GM18909 (cell line): Measurements from ENCODE around the gene DNAJC5.
"Not testable (repeated sequence)": the region's sequence is repeated elsewhere in the genome, so short reads cannot be mapped to it uniquely, and the experiment has no call there.

Experiments
- ATAC-seq: cut with Tn5 transposase; IDR thresholded peaks from one replicate; pipeline ENCODE4 v1.9.1; 2021; ENCODE audit warnings: mild to moderate bottlenecking; ENCODE audit not compliant: unreplicated experiment, poor library complexity

DNAJC5 gene

DNA sequence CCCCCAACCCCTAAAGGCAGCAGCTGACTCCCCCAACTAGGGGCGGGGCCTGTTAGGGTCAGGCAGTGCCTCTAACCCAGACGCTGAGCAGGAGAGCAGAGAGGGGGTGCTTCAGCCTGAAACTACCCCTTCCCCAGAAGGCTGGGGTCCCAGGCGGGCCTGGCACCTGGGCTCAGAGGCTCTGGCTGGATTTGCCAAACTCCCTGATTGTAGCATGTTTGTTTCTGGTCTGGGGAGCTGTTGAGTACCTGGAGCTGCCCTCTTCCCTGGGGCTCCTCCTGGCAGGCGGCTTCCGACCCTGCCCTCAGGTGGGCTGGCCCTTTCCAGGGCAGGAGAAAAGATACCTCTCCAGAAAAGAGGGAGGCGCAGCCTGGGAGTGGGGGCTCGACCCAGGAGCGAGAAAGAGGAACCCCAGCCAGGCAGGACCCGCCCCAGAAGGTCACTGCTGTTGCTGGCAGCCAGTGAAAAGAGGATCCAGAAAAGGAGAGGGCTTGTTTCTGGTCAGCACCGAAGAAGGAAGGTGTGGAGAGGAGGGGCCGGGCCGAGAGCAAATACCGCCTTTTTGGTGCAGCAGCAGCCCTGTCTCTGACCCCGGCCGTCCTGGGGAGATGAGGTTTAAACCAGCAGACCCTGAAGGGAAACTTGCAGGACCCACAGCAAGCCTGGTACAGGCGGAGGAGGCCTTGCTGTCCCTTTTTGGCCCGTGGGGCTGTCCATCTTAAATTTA is 34.4 kb upstream of the DNAJC5 start:
- ATAC-seq = no peak

DNA sequence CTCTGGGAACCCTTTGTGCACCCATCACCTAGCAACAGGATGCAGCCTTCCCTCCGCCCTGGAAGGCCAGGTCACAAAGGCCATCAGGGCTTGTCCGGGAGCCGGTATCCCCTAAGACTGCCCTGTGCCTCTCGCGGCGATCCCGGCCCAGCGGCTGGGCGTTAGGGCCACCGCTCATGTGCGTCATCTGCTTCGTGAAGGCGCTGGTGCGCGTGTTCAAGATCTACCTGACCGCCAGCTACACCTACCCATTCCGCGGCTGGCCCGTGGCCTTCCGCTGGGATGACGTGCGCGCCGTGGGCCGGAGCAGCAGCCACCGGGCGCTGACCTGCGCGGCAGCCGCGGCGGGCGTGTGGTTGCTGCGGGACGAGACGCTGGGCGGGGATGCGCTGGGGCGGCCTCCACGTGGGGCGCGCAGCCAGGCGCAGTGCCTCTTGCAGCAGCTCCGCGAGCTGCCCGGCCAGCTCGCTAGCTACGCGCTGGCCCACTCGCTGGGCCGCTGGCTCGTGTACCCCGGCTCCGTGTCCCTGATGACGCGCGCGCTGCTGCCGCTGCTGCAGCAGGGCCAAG is 33.5 kb upstream of the DNAJC5 start, which contains the start of gene ABHD16B:
Gene ABHD16B, plus strand, starts transcription at position 134 of the 570 bp plus-strand sequence. Its CDS starts 43 bp downstream, at position 177.
- ATAC-seq = no peak

DNA sequence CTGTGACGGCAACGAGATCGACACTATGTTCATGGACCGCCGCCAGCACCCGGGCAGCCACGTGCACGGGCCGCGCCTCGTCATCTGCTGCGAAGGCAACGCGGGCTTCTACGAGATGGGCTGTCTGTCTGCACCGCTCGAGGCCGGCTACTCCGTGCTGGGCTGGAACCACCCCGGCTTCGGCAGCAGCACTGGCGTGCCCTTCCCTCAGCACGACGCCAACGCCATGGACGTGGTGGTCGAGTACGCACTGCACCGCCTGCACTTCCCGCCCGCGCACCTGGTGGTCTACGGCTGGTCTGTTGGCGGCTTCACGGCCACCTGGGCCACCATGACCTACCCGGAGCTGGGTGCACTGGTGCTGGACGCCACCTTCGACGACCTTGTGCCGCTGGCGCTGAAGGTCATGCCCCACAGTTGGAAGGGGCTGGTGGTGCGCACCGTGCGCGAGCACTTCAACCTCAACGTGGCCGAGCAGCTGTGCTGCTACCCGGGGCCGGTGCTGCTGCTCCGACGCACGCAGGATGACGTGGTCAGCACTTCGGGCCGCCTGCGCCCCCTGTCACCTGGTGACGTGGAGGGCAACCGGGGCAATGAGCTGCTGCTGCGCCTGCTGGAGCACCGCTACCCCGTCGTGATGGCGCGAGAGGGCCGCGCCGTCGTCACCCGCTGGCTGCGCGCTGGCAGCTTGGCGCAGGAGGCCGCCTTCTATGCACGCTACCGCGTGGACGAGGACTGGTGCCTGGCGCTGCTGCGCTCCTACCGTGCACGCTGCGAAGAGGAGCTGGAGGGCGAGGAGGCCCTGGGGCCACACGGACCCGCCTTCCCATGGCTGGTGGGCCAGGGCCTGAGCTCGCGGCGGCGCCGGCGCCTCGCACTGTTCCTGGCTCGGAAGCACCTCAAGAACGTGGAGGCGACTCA is 32.7 kb upstream of the DNAJC5 start:
- no peak for ATAC-seq

DNA sequence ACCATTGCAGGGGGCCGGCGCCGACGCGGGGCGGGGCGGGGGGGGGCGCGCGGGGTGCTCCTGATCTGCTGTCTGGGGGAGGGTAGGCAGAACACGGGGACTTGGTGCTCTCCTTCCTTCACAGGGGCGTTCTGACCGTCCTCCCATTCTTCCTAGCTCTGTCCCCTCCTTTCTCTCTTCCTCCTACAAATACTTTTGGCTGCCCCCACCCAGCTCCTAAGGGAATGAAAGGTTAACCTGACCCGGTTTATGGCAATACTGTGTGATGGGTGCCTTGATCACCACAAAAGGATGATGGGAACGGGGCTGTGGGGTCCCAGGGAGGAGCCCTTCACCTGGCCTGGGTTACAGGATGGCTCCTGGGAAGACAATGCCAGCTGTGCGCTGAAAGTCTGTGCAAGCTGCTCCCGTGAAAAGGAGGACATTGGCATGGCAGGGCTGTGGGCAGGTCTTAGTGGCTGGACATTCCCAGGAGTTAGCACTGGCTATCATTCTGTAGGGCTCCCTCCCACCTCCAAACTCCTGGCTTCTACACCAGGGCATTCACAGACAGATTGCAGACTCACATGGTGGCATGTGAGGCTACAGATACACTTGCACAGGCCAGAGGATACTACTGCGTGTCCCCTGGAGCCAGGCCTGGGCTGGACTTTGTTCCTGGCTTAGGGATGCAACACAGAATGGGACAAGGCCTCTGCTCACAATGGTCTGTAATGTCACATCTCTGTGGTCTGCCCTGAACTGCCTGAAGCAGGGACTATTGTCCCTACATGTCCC is 31.7 kb upstream of the DNAJC5 start:
- no peak for ATAC-seq

DNA sequence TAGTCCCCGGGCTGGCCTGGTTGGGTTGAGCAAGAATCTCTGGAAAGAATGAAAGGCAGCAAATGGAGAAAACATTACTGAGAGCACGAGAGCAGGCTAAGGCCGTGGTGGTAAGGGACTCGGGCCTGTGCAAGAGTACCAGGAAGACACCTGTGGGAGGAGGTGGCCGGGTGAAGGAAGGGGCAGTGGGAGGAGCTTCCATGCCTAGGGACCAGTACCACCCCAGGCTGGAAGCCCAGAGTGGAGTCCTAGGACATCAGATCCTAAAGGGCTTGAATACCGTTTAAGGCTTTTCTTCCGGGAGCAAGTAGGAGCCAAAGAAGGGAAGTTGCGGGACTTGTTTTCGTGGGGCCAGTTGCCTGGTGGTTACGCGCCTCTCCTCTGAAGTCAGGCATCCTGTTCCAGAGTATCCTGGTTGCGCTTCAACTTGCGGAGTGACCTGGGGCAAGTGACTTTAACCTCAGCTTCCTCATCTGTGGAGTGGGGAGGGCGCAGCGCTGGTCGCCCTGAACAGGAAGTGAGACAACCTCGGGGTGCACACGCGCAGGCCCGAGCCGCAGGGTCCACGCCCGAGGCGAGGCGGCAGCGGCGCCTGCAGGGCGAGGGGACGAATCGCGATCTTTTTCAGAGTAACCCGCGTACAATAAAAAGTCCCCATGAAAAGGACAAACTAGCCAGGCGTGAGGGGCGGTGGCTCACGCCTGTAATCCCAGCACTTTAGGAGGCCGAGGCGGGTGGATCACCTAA is 31.0 kb upstream of the DNAJC5 start:
- peak; percentile 63 for ATAC-seq

DNA sequence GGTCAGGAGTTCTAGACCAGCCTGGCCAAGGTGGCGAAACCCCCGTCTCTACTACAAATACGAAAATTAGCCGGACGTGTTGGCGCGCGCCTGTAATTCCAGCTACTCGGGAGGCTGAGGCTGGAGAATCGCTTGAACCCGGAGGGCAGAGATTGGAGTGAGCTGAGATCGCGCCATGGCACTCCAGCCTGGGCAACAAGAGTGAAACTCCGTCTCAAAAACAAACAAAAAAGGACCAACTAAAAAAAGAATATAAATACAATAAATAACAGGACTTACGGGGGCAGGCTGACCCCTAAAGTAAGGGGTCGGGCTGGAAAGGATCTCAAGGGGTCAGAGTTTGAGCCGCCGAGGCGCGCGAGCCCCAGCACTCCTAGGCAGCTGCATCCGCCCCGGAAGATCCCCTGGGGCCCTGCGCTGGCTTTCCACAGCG is 30.4 kb upstream of the DNAJC5 start:
- peak; percentile 2 for ATAC-seq

DNA sequence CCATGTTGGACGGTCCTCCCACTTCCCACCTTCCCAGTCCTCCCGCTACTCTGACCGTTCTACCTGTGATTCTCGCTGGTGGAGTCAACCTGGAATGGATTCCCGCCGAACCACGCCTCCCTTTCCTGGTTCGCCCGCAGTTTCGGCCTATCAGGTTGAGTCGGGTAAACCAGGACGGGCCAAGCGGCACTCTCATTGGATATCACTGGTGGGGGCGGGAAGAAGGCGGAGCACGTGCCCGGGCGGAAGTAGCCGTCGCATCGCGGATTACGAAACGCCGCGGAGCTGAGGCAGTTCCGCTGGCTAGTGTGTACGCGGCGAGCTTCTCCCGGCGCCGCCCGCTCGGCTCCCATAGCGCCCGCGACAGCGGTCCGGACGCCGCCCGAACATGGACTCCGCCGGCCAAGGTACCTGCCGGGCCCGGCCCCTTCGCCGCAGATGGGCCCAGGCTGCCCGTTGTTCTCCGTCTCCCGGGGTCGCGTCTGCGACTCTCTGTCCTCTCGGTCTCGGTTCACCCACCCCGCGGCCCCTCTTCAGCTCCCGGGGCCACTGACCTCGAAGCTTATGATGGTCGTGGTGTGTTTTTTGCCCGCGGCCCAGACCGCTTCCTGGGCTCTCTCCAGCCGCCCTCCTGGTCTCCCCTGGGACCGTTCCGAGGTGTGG is 29.8 kb upstream of the DNAJC5 start, which contains the start of gene TPD52L2:
Gene TPD52L2, plus strand, starts transcription at position 293 of the 663 bp plus-strand sequence. Its CDS starts 96 bp downstream, at position 389.
- ATAC-seq = peak; percentile 74

DNA sequence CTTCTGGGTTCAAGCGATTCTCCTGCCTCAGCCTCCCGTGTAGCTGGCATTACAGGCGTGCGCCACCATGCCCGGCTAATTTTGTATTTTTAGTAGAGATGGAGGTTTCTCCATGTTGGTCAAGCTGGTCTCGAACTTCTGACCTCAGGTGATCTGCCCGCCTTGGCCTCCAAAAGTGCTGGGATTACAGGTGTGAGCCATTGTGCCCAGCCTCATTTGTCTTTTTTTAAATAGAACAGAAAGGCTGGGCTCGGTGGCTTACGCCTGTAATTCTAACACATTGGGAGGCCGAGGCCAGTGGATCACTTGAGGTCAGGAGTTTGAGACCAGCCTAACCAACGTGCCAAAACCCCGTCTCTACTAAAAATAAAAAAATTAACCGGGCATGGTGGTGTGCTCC is 27.9 kb upstream of the DNAJC5 start:
- ATAC-seq = not testable (repeated sequence)

DNA sequence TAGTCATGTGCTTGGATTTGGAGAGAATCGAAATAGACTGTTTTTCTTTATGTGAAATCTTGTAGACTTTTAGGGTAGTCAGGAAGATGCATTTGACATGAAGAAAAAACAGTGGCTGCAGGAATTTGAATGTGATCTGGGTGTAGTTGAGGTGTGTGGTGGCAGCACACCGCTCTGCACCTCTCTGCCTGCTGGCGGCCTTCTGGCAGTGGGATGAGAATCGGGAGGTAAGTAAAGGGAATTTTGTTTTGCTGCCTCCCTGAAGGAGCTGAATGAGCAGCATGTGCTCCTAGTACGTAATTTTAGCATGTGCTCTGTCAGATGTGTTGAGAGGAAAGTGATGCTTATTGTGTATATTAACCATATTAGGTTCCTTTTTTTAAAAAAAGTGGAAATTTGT is 26.7 kb upstream of the DNAJC5 start:
- ATAC-seq = no peak

DNA sequence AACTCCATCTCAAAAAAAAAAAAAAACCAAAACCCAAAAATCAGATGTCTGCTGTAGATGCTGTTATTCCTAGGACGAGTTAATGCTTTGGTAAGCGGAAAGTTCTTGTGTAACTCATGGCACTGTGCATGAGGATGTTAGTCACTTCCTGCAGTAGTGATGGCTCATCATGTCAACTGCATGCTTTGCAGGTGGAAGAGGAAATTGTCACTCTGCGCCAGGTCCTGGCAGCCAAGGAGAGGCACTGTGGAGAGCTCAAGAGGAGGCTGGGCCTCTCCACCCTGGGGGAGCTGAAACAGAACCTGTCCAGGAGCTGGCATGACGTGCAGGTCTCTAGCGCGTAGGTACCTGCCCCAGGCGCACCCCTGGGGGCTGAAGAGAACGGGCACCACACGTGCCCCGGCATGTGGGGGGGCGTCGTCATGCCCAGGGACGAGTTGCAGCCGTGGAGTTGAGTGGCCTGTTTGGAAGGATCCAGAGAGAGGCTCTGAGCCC is 21.4 kb upstream of the DNAJC5 start:
- no peak for ATAC-seq

DNA sequence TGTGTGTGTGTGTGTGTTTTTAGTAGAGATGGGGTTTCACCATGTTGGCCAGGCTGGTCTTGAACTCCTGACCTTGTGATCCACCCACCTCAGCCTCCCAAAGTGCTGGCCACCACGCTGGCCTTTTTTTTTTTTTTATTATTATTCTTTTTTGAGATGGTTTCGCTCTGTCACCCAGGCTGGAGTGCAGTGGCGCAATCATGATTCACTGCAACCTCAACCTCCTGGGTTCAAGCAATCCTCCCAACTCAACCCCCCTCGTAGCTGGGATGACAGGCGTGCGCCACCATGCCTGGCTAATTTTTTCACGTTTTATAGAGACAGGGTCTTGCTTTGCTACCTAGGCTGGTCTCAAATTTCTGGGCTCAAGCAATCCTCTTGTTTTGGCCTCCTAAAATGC is 20.7 kb upstream of the DNAJC5 start:
- ATAC-seq = not testable (repeated sequence)

DNA sequence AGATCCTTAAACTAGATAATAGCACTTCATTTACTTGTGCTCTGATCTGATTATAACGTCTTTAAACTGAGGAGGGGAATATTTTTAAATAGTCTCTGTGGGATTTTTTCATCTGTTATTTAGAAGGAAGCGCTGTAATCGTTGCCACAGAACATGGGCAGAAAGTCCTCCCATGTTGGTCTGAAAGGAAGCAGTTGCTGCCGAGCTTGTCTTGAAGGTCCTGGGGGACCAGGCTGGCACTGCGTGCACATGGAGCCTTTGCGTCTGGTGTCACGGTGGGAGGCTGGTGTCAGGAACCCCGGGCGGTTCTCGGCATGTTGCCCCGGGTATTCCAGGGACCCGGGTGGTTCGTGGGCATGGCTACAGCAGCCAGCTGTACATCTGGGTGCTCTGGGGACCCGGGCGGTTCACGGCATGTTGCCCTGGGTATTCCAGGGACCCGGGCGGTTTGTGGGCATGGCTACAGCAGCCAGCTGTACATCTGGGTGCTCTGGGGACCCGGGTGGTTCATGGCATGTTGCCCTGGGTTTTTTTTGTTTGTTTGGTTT is 18.4 kb upstream of the DNAJC5 start:
- no peak for ATAC-seq

DNA sequence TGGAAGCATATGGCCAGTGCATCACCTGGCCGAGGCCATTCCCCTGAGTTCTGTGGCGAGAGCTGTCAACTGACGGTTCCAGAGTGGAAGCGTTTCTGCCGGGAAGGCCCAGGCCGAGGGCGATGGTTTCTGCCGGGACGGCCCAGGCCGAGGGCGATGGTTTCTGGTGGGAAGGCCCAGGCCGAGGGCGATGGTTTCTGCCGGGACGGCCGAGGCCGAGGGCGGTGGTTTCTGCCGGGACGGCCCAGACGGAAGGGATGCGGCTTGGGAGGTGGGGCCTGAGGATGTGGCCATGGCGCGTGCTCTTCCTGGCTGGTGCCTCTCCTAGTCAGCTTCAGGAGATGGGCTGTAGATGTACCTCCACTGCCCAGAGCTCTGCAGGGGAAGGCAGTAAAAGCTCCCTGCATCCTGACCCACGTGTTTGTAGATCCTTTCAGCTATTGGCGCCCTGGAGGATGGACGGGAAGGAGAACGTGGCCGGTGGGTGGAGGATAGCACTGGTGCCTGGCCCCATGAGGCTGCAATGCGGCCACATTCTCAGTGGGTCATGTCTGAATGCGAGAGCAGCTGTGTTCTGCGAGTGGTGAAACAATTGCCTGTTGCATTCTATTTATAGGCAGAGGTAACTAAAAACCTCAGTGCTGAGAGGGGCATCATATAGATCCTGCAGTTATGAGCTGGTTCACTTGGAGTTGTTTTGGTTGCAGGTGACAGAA is 17.0 kb upstream of the DNAJC5 start:
- ATAC-seq = no peak

DNA sequence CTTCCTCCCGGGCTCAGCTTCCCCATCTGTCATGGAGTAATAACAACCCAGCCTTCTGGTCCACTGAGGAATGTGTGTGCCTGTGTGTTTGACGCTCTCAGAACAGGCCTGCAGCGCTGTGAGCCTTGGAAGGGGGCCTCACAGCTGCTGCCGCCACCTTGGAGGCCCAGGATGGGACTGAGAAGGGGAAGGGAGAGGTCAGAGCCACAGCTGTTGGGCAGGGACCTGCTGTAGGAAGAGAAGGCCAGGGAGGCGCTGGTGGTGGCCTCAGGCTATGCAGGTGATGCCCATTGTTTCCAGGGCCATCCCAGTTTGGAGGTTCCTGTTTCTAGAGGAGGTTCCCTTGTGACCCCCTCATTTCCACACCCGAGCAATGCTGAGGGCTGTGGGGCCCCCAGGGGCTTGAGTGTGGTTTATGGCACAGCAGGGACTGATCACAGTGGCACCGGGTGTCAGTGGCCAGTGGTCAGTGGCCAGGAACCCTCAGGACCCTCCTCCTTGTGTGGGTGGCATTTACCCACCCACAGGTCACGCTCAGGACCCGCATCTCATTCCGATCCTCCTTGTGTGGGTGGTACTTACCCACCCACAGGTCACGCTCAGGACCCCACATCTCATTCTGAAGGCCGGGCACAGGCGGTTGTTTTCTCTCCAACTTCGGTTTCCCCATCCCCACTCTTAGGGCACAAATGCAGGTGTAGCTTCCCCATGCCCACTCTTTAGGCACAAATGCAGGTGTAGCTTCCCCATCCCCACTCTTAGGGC is 15.8 kb upstream of the DNAJC5 start:
- ATAC-seq = no peak

DNA sequence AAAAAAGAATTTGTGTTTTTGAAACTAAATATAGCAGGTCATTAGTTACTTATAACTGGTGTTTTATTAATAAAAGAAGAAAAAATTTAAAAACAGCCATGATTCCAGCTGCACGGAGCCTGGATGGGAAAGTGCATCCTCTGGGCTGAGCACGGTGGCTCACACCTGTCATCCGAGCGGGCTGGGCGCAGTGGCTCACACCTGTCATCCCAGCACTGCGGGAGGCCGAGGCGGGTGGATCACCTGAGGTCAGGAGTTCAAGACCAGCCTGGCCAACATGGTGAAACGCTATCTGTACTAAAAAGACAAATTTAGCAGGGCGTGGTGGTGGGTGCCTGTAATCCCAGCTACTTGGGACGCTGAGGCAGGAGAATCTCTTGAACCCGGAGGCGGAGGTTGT is 14.0 kb upstream of the DNAJC5 start:
- ATAC-seq = not testable (repeated sequence)

DNA sequence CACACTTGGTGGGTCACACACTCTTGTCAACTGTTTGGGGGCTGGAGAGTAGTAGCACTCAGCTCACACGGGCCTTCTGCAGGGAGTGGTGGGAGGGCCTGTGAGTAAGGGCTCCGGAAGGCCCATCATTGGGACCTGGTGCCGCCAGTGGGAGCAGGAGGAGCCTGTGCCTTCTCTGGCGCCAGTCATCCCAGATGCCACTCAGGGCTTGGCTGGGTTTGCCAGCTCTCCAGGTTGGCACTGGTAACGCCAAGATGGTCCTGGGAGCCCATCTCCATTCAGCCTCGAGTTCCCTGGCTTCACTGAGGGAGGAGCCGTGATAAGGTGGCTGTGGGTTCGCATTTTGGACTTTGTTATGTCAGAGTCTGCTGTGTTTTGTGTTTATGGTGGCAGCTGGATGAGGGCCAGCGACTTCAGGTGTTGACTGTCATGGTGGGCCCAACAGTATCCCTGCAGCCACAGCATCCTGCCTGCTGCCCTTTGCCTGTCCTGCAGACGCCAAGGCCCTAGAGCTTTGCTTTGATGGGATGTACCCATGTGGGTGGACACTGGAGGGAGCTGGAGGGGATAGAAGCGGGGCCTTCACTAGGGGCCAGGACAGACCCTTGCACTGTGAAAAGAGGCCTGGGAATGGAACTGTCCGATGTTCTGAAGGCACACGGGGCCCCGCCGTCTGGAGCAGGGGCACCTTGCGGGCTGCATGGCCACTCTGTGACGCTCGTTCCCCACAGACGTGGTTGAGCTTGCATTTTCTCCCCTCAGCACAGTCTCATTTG is 13.3 kb upstream of the DNAJC5 start:
- ATAC-seq = no peak
